ENCODE data around the gene RAD51B.
"Not testable (repeated sequence)": the region's sequence is repeated elsewhere in the genome, so short reads cannot be mapped to it uniquely, and the experiment has no call there.

Gene RAD51B

DNA sequence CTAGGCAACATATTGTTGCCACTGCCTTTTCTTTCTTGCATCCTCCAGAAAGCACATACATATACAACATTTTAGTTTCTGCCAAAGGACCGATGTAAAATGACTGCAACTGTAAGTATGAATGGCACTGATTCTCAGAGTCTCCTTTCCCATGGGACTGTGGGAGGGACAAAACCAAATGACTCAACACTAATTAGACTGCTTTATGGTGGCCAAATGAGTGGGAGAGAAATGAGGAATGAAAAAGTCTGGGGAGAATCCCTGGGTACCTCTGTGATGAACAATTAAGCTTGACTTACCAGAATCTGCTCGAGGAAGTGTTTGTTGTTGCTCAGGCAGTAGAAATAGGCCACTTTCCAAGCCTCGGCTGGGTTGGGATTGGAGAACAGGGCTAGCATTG, 13.3 kb upstream of the RAD51B start:
- Histone ChIP-seq H3K36me3 (ENCODE audit: insufficient read depth, low read length) (peaks cover 90% of the 10 kb centered on the region), H3K9ac (ENCODE audit: low read depth, low read length) (no peak overlapping the region), H3K27me3 (ENCODE audit: insufficient read depth, low read length) (no peaks in the 10 kb centered on the region), H3K4me1 (ENCODE audit: insufficient read depth, low read length) (no peaks in the 10 kb centered on the region), H3K9me3 (ENCODE audit: insufficient read depth, low read depth, low read length) (no peaks in the 10 kb centered on the region), H3K4me3 (ENCODE audit: low read length) (no peak overlapping the region), H3K27ac (ENCODE audit: low read depth, low read length) (no peak overlapping the region)
- 93% methylated on average over 3 of the region's 3 CpGs for WGBS

DNA sequence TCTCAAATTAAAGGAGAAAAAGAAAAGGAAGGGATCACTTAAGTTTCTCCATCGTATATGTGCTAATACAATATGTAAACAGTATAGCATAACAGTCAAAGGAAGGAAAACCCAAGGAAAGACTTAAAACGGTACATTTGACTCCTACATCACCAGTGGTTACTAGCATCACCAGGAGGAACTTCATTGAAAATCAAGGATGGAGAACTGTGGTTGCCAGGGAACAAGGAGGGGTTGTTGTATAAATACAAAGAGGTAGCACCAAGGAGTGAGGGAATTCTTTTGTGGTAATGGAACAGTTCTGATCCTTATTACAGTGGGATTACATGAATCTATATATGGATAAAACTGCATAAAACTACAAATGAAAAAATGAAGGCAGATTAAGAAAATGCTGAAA, 4.8 kb upstream of the RAD51B start:
- 83% methylated on average over 1 of the region's 2 CpGs for WGBS
- Histone ChIP-seq H3K4me1 (ENCODE audit: insufficient read depth, low read length) (peaks cover 4% of the 10 kb centered on the region; the same call in 1 of the 2 replicates), H3K9ac (ENCODE audit: low read depth, low read length) (peak overlapping the region; percentile 84; the same call in 1 of the 2 replicates), H3K27me3 (ENCODE audit: insufficient read depth, low read length) (no peaks in the 10 kb centered on the region), H3K27ac (ENCODE audit: low read depth, low read length) (no peak overlapping the region), H3K4me3 (ENCODE audit: low read length) (peak overlapping the region; percentile 92; the same call in 1 of the 2 replicates), H3K9me3 (ENCODE audit: insufficient read depth, low read depth, low read length) (no peaks in the 10 kb centered on the region), H3K36me3 (ENCODE audit: insufficient read depth, low read length) (peaks cover 36% of the 10 kb centered on the region)

DNA sequence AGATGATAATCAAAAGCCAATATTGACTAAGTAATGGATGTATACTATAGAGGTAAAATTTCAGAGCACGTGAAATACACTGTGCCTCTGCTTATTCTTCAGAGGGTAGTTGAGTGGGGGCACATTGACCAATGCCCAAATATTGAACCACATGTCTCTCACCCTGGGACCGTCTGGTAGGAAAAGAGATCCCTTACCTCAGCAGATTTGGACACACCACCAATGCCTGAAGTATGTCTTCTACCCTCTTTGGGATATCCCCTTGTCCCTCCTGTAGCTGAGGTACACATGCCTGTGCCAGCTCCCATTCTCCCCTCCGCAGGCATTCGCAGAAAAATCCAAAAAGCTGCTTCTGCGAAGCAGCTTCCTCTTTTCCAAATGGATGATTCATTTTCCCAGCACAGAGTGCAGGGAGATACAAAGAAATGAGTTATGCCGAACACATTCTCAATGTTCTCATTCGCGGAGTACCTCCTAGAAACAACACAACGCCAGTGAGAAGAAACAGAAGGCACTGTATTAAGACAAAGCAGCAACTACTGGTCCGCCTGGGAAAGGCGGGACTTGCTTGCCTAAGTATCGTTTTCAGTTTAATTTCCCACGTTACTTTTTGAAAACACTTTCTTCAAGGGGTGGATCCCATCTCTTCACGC, 3.9 kb upstream of the RAD51B start:
- Histone ChIP-seq H3K36me3 (ENCODE audit: insufficient read depth, low read length) (peaks cover 27% of the 10 kb centered on the region), H3K27me3 (ENCODE audit: insufficient read depth, low read length) (no peaks in the 10 kb centered on the region), H3K9ac (ENCODE audit: low read depth, low read length) (peak overlapping the region; percentile 84), H3K4me3 (ENCODE audit: low read length) (peak overlapping the region; percentile 92), H3K9me3 (ENCODE audit: insufficient read depth, low read depth, low read length) (no peaks in the 10 kb centered on the region), H3K4me1 (ENCODE audit: insufficient read depth, low read length) (peaks cover 10% of the 10 kb centered on the region; the same call in 1 of the 2 replicates), H3K27ac (ENCODE audit: low read depth, low read length) (peak overlapping the region; percentile 47)
- 8% methylated on average over 14 of the region's 14 CpGs for WGBS

DNA sequence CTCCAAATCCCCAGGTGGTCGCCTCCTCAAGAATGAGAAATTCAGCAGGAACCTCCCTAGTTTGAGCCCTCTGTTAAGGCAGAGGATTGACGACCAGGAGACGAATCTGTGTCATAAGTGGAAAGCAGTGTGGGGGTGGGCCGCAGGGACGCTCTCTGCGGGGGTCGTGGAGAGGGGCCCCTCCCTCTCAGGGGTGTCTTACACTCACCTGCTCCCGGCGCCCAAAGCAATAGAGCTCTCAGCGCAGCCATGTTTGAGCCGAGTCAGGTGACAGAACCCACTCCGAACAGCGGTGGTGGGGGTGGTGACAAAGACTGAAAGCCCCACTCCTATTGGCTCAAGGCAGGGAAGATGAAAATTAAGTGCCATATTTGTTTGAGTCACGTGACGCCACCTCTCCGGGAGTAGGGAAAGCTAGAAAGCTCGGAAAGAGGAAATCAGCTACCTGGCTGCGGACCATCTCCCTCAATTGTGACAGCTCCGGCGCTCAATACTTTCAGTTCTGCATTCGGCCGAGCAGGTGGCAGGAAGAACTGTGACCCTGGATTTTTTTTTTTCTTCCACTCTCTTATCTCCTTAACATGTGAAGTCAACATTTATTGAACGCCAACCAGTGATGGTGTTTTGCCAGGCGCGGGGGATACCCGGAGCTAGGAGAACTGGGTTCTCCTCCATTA, 3.1 kb upstream of the RAD51B start, which contains the start of gene ZFYVE26:
TSS of gene ZFYVE26 (minus strand) at position 265 of the 677 bp plus-strand sequence. CDS start 627 bp downstream, outside the sequence.
- peak within 1 kb of the TSS; percentile 92 for H3K4me3 ChIP-seq (ENCODE audit: low read length)
- H3K9ac ChIP-seq (ENCODE audit: low read depth, low read length): peak within 1 kb of the TSS; percentile 84
- peaks cover 11% of the 10 kb centered on the region; the same call in 1 of the 2 replicates for H3K4me1 ChIP-seq (ENCODE audit: insufficient read depth, low read length)
- 1% methylated on average over 26 of the region's 26 CpGs for WGBS
- H3K27ac ChIP-seq (ENCODE audit: low read depth, low read length): peak within 1 kb of the TSS; percentile 56
- no peaks in the 10 kb centered on the region for H3K9me3 ChIP-seq (ENCODE audit: insufficient read depth, low read depth, low read length)
- H3K36me3 ChIP-seq (ENCODE audit: insufficient read depth, low read length): peaks cover 24% of the 10 kb centered on the region
- H3K27me3 ChIP-seq (ENCODE audit: insufficient read depth, low read length): no peaks in the 10 kb centered on the region

DNA sequence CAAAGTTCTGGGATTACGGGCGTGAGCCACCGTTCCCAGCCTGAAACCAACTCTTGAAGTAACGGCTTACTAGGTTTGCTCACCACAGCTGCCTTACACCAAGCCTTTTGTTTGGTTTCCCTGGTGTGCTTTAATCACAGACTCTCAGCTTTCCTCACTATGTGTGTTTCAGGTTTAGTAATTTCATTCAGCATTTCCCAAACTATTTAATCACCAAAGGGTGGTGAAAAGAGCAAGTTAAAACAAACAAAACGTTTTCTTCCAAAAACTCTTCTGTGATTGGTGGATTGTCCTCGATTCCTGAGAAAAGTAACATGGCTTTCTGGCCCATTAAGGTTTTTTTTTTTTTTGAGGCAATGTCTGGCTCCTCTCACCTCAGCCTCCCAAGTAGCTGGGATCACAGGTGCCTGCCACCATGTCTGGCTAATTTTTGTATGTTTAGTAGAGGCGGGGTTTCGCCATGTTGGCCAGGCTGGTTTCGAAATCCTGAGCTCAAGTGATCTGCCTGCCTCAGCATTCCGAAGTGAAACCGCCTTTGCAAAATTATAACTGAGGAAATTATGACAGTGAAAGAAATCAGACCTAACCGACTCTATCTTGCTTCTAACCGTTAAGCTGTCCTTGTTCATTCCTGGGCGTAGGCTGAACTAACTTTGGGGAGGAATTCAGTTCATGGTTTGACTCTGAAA, 1.7 kb upstream of the RAD51B start:
- 95% methylated on average over 14 of the region's 14 CpGs for WGBS
- no peak overlapping the region for H3K9ac ChIP-seq (ENCODE audit: low read depth, low read length)

DNA sequence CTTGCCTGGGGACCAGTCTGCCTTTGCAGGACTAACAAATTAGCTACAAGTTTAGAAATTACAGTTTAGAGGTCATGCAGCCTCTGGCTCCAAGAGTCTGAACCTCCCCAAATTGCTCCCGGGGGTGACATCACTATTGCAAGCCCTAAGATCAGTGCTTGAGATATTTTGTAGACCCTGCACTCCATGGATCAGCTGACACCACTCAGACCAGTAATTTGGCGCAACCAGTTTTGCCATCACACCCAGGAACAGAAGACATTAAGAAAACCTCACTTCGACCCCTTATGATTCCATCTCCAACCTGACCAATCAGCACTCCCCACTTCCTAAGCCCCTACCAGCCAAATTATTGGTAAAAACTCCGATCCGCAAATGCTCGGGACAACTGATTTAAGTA, 1.1 kb upstream of the RAD51B start:
- H3K9ac ChIP-seq (ENCODE audit: low read depth, low read length); H3K36me3 ChIP-seq (ENCODE audit: insufficient read depth, low read length); H3K4me3 ChIP-seq (ENCODE audit: low read length); H3K9me3 ChIP-seq (ENCODE audit: insufficient read depth, low read depth, low read length); H3K27ac ChIP-seq (ENCODE audit: low read depth, low read length); H3K27me3 ChIP-seq (ENCODE audit: insufficient read depth, low read length): not testable (repeated sequence)
- peaks cover 11% of the 10 kb centered on the region; the same call in 1 of the 2 replicates for H3K4me1 ChIP-seq (ENCODE audit: insufficient read depth, low read length)
- 95% methylated on average over 6 of the region's 6 CpGs for WGBS

More for the DNA sequence above, 1.7 kb upstream of the RAD51B start:
- Histone ChIP-seq H3K9me3 (ENCODE audit: insufficient read depth, low read depth, low read length) (no peaks in the 10 kb centered on the region), H3K27ac (ENCODE audit: low read depth, low read length) (no peak overlapping the region), H3K4me3 (ENCODE audit: low read length) (no peak overlapping the region; the same call in 1 of the 2 replicates), H3K27me3 (ENCODE audit: insufficient read depth, low read length) (no peaks in the 10 kb centered on the region), H3K36me3 (ENCODE audit: insufficient read depth, low read length) (peaks cover 13% of the 10 kb centered on the region), H3K4me1 (ENCODE audit: insufficient read depth, low read length) (peaks cover 11% of the 10 kb centered on the region; the same call in 1 of the 2 replicates)

DNA sequence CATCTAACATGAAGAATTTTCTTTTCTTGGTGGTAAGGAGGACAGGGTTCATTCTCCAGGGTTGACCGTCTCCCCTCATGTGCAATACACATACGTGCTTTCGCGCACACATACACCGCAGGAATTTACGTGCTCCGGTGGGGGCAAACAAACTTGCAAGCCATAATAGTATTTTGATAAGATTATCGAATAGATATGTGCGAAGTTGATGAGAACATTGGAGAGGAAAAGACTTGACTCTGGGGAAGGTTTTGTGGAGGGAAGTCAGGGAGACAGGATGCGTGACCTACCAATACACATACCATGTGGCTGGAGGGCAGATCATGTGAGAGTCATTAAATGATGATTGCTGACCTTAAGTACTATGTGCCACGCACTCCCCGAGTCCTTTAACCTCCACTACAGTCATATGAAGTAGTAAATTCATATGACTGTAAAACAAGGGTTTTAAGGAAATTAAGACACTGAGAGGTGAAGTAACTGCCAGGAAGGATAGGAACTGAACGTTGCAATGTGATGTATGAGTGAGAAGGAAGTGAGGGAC, 921 bp downstream of the RAD51B start:
- peak overlapping the region; percentile 69 for H3K4me3 ChIP-seq (ENCODE audit: low read length)
- peaks cover 7% of the 10 kb centered on the region; the same call in 1 of the 2 replicates for H3K4me1 ChIP-seq (ENCODE audit: insufficient read depth, low read length)
- H3K27me3 ChIP-seq (ENCODE audit: insufficient read depth, low read length): no peaks in the 10 kb centered on the region
- no peaks in the 10 kb centered on the region for H3K9me3 ChIP-seq (ENCODE audit: insufficient read depth, low read depth, low read length)
- WGBS: 68% methylated on average over 10 of the region's 13 CpGs
- H3K27ac ChIP-seq (ENCODE audit: low read depth, low read length): 0 out of 2 replicates have a peak overlapping the region, but pooled peaks have one; percentile 14
- peaks cover 6% of the 10 kb centered on the region for H3K36me3 ChIP-seq (ENCODE audit: insufficient read depth, low read length)
- H3K9ac ChIP-seq (ENCODE audit: low read depth, low read length): peak overlapping the region; percentile 78

DNA sequence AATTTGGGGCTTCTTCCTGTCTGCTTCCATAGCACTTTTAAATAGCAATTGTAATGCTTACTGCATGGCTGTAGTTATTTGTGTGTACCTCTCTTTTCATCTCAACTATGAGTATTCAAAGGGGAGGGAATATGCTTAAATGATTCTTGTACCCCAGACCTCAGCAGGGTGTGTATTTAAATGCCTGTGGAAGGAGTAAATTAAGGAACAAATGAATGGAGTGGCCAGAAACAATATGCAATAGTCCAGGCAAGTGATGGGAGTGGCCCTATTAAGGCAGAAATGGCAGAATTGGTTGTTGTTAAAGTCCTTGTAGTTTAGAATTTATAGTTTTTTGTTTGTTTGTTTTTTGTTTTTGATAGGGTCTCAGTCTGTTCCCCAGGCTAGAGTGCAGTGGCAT, 1.5 kb downstream of the RAD51B start:
- Histone ChIP-seq H3K4me1 (ENCODE audit: insufficient read depth, low read length) (peaks cover 7% of the 10 kb centered on the region; the same call in 1 of the 2 replicates), H3K27ac (ENCODE audit: low read depth, low read length) (no peak overlapping the region), H3K9me3 (ENCODE audit: insufficient read depth, low read depth, low read length) (no peaks in the 10 kb centered on the region), H3K4me3 (ENCODE audit: low read length) (peak overlapping the region; percentile 69; the same call in 1 of the 2 replicates), H3K9ac (ENCODE audit: low read depth, low read length) (no peak overlapping the region), H3K36me3 (ENCODE audit: insufficient read depth, low read length) (peaks cover 12% of the 10 kb centered on the region), H3K27me3 (ENCODE audit: insufficient read depth, low read length) (no peaks in the 10 kb centered on the region)

DNA sequence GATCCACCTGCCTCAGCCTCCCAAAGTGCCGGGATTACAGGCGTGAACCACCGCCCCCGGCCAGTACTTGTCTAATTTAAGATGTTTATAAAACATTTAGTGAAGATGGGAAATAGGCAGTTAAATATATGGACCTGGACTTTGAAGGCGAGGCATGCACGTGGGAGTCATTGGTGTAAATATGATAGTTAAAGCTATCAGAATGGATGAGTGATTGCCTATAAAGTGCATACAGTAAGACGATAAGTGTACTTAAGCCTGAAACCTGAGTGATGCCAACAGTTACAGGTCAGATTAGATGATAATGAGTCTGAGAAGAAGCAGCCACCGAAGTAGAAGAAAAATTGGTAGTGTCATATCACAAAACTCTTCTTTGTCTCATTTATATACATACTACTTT, 11.5 kb downstream of the RAD51B start:
- H3K4me1 ChIP-seq (ENCODE audit: insufficient read depth, low read length): no peaks in the 10 kb centered on the region
- WGBS: 94% methylated on average over 7 of the region's 8 CpGs
- H3K4me3 ChIP-seq (ENCODE audit: low read length): no peak overlapping the region
- no peak overlapping the region for H3K9ac ChIP-seq (ENCODE audit: low read depth, low read length)
- no peaks in the 10 kb centered on the region for H3K9me3 ChIP-seq (ENCODE audit: insufficient read depth, low read depth, low read length)
- H3K36me3 ChIP-seq (ENCODE audit: insufficient read depth, low read length): peaks cover 26% of the 10 kb centered on the region
- no peaks in the 10 kb centered on the region for H3K27me3 ChIP-seq (ENCODE audit: insufficient read depth, low read length)
- no peak overlapping the region for H3K27ac ChIP-seq (ENCODE audit: low read depth, low read length)

DNA sequence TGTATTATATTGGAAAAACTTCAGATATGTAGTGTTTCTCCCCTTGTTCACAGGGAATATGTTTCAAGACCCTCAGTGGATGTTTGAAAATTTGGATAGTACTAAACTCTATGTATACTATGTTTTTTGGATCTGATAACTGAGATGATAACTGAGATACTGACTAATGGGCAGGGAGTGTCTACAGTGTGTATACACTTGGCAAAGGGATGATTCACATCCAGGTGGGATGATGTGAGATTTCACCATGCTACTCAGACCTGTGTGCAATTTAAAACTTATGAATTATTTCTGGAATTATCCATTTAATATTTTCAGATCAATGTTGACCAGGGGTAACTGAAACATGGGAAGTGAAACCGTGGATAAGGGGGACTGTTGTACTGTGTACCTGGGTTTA, 13.8 kb downstream of the RAD51B start:
- Histone ChIP-seq H3K36me3 (ENCODE audit: insufficient read depth, low read length) (peaks cover 6% of the 10 kb centered on the region; the same call in 1 of the 2 replicates), H3K9ac (ENCODE audit: low read depth, low read length) (no peak overlapping the region), H3K9me3 (ENCODE audit: insufficient read depth, low read depth, low read length) (no peaks in the 10 kb centered on the region), H3K4me3 (ENCODE audit: low read length) (no peak overlapping the region), H3K27me3 (ENCODE audit: insufficient read depth, low read length) (no peaks in the 10 kb centered on the region), H3K4me1 (ENCODE audit: insufficient read depth, low read length) (no peaks in the 10 kb centered on the region), H3K27ac (ENCODE audit: low read depth, low read length) (no peak overlapping the region)
- WGBS: no CpG with 5 or more reads among the region's 1 CpG

DNA sequence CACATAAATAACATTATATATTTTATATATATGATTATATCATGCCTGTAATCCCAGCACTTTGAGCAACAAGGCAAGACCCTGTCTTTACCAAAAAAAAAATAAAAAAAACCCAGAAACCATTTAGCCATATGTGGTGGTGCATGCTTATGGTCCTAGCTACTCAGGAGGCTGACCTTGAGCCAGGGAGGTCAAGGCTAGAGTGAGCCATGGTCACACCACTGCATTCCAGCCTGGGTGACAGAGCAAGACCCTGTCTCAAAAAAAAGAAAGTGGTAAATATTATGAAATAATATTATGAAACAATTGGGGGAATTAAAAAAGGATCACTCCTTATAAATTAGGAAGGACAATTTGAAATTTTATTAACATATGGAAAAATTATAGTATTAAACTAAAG, 16.0 kb downstream of the RAD51B start:
- H3K9ac ChIP-seq (ENCODE audit: low read depth, low read length): no peak overlapping the region
- H3K4me3 ChIP-seq (ENCODE audit: low read length): no peak overlapping the region
- H3K36me3 ChIP-seq (ENCODE audit: insufficient read depth, low read length): peaks cover 6% of the 10 kb centered on the region; the same call in 1 of the 2 replicates
- H3K4me1 ChIP-seq (ENCODE audit: insufficient read depth, low read length): no peaks in the 10 kb centered on the region
- no peak overlapping the region for H3K27ac ChIP-seq (ENCODE audit: low read depth, low read length)
- no peaks in the 10 kb centered on the region for H3K27me3 ChIP-seq (ENCODE audit: insufficient read depth, low read length)
- no peaks in the 10 kb centered on the region for H3K9me3 ChIP-seq (ENCODE audit: insufficient read depth, low read depth, low read length)

Data from HUES64 (cell line).